ENCODE measurements around the gene ZRANB1.

GRCh38 chr10:125007436-125007835, 65.5 kb downstream of the ZRANB1 start:
- TF ChIP-seq CTCF (IDR thresholded peaks at IDR 0.05) (no peak), POLR2A (IDR thresholded peaks at IDR 0.05) (no peak)

All from testis (tissue), 2 donors.